Smooth muscle cell (in vitro differentiated cells): ENCODE measurements around the gene ANGPTL7. TPM values are rescaled to one million over a fixed set of nuclear protein-coding genes. Genes with fewer than 3 reads are reported as not detected.

Experiments used
- DNase-seq: peaks from one replicate; lab custom pipeline; 2025; ENCODE audit not compliant: unreplicated experiment; lab: John Stamatoyannopoulos, UW
- H2AFZ ChIP-seq: fragments of 200-600 bp; sonication (generic); 2 replicates; pipeline ENCODE4 v1.6.0; 2016; ENCODE audit warnings: antibody characterized with exemption, low read depth, mild to moderate bottlenecking
- H3F3A ChIP-seq: fragments of 200-600 bp; sonication (generic); 2 replicates; pipeline ENCODE4 v1.6.0; 2017; ENCODE audit warnings: antibody characterized with exemption, low read depth
- H3K27ac ChIP-seq: fragments of 200-600 bp; sonication (generic); 2 replicates; pipeline ENCODE4 v1.5.1; 2016; ENCODE audit warnings: low read depth, mild to moderate bottlenecking
- H3K27me3 ChIP-seq: fragments of 200-600 bp; sonication (generic); 2 replicates; pipeline ENCODE4 v1.6.1; 2016; ENCODE audit warnings: low read depth, mild to moderate bottlenecking
- H3K36me3 ChIP-seq: fragments of 200-600 bp; sonication (generic); 2 replicates; pipeline ENCODE4 v1.5.1; 2016; ENCODE audit warnings: low read depth
- H3K4me1 ChIP-seq: fragments of 200-600 bp; sonication (generic); 2 replicates; pipeline ENCODE4 v1.5.1; 2016; ENCODE audit warnings: low read depth
- H3K4me2 ChIP-seq: fragments of 200-600 bp; sonication (generic); 2 replicates; pipeline ENCODE4 v1.6.0; 2016; ENCODE audit warnings: mild to moderate bottlenecking
- H3K4me3 ChIP-seq: fragments of 200-600 bp; sonication (generic); 2 replicates; pipeline ENCODE4 v1.5.1; 2016; ENCODE audit warnings: mild to moderate bottlenecking
- H3K79me2 ChIP-seq: fragments of 200-600 bp; sonication (generic); 2 replicates; pipeline ENCODE4 v1.6.0; 2016; ENCODE audit warnings: low read depth, mild to moderate bottlenecking
- H3K9ac ChIP-seq: fragments of 200-600 bp; sonication (generic); 2 replicates; pipeline ENCODE4 v1.6.0; 2016; ENCODE audit warnings: low read depth
- H3K9me3 ChIP-seq: fragments of 200-600 bp; sonication (generic); replicated peaks from 2 replicates; pipeline ENCODE4 v1.5.1; 2016; ENCODE audit warnings: low read depth
- H4K20me1 ChIP-seq: fragments of 200-600 bp; sonication (generic); 2 replicates; pipeline ENCODE4 v1.6.0; 2016; ENCODE audit warnings: low read depth
- CTCF ChIP-seq: fragments of 200-600 bp; sonication (generic); IDR thresholded peaks from 2 replicates; pipeline ENCODE4 v1.5.1; 2017; ENCODE audit warnings: borderline replicate concordance, mild to moderate bottlenecking, antibody characterized with exemption; ENCODE audit not compliant: insufficient read depth, poor library complexity, severe bottlenecking
- WGBS: methylation state at CpG from one replicate; pipeline ENCODE4 v1.1.7; 2016; ENCODE audit warnings: low lambda C conversion rate; 5-methylcytosine and 5-hydroxymethylcytosine counted together
- polyA plus RNA-seq: library from polyadenylated mRNA; unstranded; fragments of >200 nt; fragmentation: Nextera tagmentation; extraction: Ambion mirVana; gene quantifications from 2 replicates; pipeline ENCODE4 v1.2.1, GENCODE V29; 2016
- total RNA-seq: library from RNA; depleted of rRNA; stranded (reverse); fragments of >200 nt; gene quantifications from 2 replicates; pipeline ENCODE4 v1.2.3, GENCODE V29; 2014

The ANGPTL7 gene
- total and polyA plus RNA-seq, 2 experiments from 2014 or later: 0.31 TPM; not detected in 1

GRCh38 chr1:11184973-11185372 lies 4.2 kb upstream of the ANGPTL7 start:
- H3K9ac ChIP-seq: no peak overlapping the region
- TF ChIP-seq CTCF: no peak
- no peak overlapping the region for H3K4me2 ChIP-seq
- no peaks in the 10 kb centered on the region for H3K36me3 ChIP-seq
- DNase-seq: no peak
- H3K4me3 ChIP-seq: no peak overlapping the region
- no peak overlapping the region for H2AFZ ChIP-seq
- H3K27ac ChIP-seq: no peak overlapping the region
- H3K79me2 ChIP-seq: no peaks in the 10 kb centered on the region
- no peaks in the 10 kb centered on the region for H3F3A ChIP-seq
- H3K4me1 ChIP-seq: no peaks in the 10 kb centered on the region
- no peaks in the 10 kb centered on the region for H3K27me3 ChIP-seq
- WGBS: 91% methylated on average over 1 of the region's 1 CpG
- H4K20me1 ChIP-seq: peaks cover 49% of the 10 kb centered on the region
- H3K9me3 ChIP-seq: no peaks in the 10 kb centered on the region

- WGBS: 98% methylated on average over 3 of the region's 3 CpGs
These were observed 2.2 kb upstream of the ANGPTL7 start for GRCh38 chr1:11187000-11187399.

GRCh38 chr1:11187494-11187893 lies 1.7 kb upstream of the ANGPTL7 start:
- 94% methylated on average over 2 of the region's 2 CpGs for whole genome bisulfite sequencing

More at GRCh38 chr1:11187000-11187399, 2.2 kb upstream of the ANGPTL7 start:
- Histone ChIP-seq H3K4me1 (no peaks in the 10 kb centered on the region), H2AFZ (no peak overlapping the region), H3K9me3 (no peaks in the 10 kb centered on the region), H3K79me2 (no peaks in the 10 kb centered on the region), H3K4me2 (no peak overlapping the region), H3K27ac (no peak overlapping the region), H3K4me3 (no peak overlapping the region), H3F3A (no peaks in the 10 kb centered on the region), H3K27me3 (no peaks in the 10 kb centered on the region), H3K9ac (no peak overlapping the region), H3K36me3 (no peaks in the 10 kb centered on the region), H4K20me1 (peaks cover 60% of the 10 kb centered on the region)
- TF ChIP-seq CTCF: no peak
- DNase-seq: no peak

More at GRCh38 chr1:11187494-11187893, 1.7 kb upstream of the ANGPTL7 start:
- Histone ChIP-seq H4K20me1 (peaks cover 64% of the 10 kb centered on the region), H3K4me3 (no peak overlapping the region), H3K4me1 (no peaks in the 10 kb centered on the region), H3K79me2 (no peaks in the 10 kb centered on the region), H3K27ac (no peak overlapping the region), H3K9me3 (no peaks in the 10 kb centered on the region), H3F3A (no peaks in the 10 kb centered on the region), H3K9ac (no peak overlapping the region), H3K27me3 (no peaks in the 10 kb centered on the region), H2AFZ (no peak overlapping the region), H3K36me3 (no peaks in the 10 kb centered on the region), H3K4me2 (no peak overlapping the region)
- no peak for TF ChIP-seq CTCF
- DNase-seq: no peak
